ENCODE measurements around the gene KIF9.

DNA sequence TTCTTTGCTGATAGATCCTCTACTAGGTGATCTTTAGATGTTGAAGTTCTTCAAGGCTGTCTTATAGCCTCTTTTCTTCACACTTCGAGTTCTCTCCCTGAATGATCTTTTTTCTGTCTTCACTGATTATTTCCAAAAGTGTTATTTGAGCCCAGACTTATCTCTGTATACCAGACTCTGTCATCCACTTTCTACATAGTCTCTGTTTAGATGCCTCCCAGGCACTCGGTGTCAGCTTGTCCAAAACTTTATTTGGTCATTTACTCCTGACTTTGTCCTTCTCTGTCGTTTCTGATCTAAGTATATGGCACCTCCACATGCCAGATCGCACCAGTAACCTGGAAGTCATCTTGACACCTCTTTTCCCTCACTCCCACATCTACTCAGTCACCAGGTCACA lies 27.8 kb upstream of the KIF9 start:
- TF ChIP-seq CTCF (IDR thresholded peaks at IDR 0.05; ENCODE audit: borderline replicate concordance, extremely low read depth, low read length, poor library complexity, severe bottlenecking) (no peak), EZH2 (IDR thresholded peaks at IDR 0.05; ENCODE audit: borderline replicate concordance, low read depth, low read length, severe bottlenecking) (no peak)

All from DND-41 (cell line).